Right lung (tissue), 5 donors: ENCODE measurements around the gene MLLT10. TPM values are rescaled to one million over a fixed set of nuclear protein-coding genes. Genes with fewer than 3 reads are reported as not detected.
A peak's percentile ranks its signal among the peaks of the same experiment; 100 is the strongest.

ENCODE experiments used
- DNase-seq, 2 donors: peaks; one replicate each; pipeline ENCODE4 v3.0.0-alpha.2; 2013
- polyA plus RNA-seq, 5 donors: library from polyadenylated mRNA; unstranded; fragments of 120-200 nt; gene quantifications; one replicate each; pipeline versions ENCODE4 v1.2.1 to v1.2.3, GENCODE V29; 2013; ENCODE audit warnings: inconsistent platforms in 1 of 5, low replicate concordance in 1 of 5; ENCODE audit not compliant: insufficient read length in 5 of 5, insufficient read depth in 1 of 5

The MLLT10 gene
- polyA plus RNA-seq, 5 donors: 38.4 to 55.6 (median 50.8) TPM

- DNase-seq: peak; percentile 84 to 87
Measured at GRCh38 chr10:21732067-21732772, 198.2 kb downstream of the MLLT10 start.

GRCh38 chr10:21733710-21734109, 199.7 kb downstream of the MLLT10 start:
- no peak for DNase-seq

DNA sequence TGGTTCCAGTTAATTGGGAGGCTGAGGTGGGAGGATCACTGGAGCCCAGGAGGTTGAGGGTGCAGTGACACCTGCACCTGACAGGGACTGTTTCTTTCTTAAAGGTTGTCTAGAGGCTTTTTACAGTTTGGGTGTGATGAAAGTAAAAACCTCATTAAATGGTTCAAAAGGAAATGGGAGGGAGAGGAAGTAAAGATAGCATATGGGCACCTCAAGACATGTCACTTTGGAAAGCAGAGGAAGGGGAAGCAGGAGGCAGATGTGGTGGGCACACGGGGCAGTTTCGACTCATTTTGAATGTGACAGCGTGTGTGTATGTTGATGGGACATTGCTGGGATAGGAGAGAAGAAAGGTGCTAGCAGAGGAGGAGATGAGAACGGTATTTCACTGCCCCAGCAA, 203.1 kb downstream of the MLLT10 start:
- no peak for DNase-seq

GRCh38 chr10:21740989-21741388, 207.0 kb downstream of the MLLT10 start:
- DNase-seq: no peak

GRCh38 chr10:21742740-21743412, 208.8 kb downstream of the MLLT10 start:
- no peak for DNase-seq

- no peak for DNase-seq
Measured at GRCh38 chr10:21744223-21744622, 210.2 kb downstream of the MLLT10 start.

- no peak for DNase-seq
Measured at GRCh38 chr10:21746118-21746517, 212.1 kb downstream of the MLLT10 start.

GRCh38 chr10:21747809-21748208, 213.8 kb downstream of the MLLT10 start:
- DNase-seq: no peak

GRCh38 chr10:21749788-21750187, 215.8 kb downstream of the MLLT10 start:
- DNase-seq: no peak

DNA sequence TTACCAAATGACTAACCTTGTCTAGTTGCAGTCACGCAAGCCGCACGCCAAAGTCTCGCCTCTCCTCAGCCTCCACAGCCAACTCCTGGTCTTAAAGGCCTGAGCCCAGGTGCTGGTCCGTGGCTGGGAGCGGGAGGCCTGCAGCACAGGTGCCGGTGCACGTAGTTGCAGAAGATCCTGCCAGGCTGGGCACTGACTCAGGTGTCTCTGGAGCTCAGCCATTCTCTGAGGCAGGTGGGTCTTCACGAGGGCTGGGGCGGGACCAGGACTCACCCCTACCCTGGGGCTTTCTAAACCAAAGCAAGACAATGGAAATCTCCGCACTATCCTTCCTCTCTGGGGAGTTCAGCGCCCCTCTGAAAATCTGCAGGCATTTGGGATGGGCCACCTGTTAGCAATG, 216.4 kb downstream of the MLLT10 start:
- DNase-seq: no peak

DNA sequence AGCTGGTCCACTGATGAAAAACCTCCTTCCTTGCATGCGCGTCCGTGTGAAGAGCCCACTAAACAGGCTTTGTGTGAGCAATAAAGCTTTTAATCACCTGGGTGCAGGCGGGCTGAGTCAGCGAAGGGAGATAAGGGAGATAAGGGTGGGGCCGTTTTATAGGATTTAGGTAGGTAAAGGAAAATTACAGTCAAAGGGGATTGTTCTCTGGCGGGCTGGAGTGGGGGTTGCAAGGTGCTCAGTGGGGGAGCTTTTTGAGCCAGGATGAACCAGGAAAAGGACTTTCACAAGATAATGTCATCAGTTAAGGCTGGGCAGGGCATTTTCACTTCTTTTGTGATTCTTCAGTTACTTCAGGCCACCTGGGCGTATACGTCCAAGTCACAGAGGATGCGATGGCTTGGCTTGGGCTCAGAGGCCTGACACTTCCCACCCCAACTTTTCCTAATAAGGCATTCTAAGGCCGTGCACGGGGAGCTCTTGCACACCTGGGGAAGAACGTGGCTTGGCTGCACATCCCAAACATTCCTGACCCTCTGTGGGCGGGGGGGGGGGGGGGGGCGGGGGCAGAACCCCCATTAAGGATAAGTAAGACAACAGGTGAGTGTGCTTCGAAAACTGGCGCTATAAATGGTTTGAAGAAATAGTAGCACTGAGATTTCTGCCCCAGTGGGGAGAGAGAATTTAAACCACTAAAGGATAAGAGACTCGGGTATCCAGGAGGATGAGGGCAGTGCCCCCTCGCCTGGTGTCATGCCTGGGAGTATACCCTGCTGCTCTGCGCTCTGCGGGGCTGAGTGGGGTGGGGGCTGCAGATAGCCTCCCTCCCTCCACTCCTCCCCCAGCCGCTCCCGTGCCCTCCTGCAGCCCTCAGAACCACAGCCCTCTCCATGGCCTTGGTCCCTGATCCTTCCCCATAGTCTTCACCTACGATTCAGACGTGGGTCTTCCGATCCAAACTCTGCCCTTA, 217.6 kb downstream of the MLLT10 start:
- DNase-seq: no peak

- no peak for DNase-seq
Measured at GRCh38 chr10:21753497-21754270, 219.7 kb downstream of the MLLT10 start.

DNA sequence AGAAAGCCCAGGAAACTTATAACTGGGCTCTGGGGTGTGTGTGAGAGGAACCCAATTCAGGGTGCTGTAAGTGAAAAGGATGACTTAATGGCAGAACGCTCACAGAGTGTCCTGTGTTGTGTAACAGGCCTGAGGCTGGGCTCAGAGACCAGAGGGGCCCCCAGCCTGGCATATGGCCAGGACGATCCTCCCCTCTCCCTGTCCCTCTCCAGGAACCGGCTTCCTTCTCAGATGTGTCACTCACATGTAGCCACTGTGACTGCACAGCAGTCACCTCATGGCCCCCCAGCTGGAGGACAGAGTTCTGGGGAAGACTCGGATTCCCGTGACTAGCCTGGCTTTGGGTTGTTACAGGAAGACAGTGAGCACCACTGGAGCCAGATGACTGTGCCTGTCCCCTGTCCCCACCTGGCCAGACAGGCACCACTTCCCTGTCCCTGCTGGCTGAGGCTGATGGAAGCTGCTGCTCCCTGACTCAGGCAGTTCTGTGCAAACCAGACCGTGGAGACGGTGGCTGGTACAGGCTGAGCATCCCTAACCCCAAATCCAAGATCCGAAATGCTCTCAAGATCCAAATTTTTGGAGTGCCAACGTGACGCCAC, 220.5 kb downstream of the MLLT10 start:
- DNase-seq: no peak

- DNase-seq: no peak
Measured at GRCh38 chr10:21756707-21757106, 222.7 kb downstream of the MLLT10 start.

- DNase-seq: peak; percentile 72 to 76
Measured at GRCh38 chr10:21757185-21757901, 223.3 kb downstream of the MLLT10 start.

DNA sequence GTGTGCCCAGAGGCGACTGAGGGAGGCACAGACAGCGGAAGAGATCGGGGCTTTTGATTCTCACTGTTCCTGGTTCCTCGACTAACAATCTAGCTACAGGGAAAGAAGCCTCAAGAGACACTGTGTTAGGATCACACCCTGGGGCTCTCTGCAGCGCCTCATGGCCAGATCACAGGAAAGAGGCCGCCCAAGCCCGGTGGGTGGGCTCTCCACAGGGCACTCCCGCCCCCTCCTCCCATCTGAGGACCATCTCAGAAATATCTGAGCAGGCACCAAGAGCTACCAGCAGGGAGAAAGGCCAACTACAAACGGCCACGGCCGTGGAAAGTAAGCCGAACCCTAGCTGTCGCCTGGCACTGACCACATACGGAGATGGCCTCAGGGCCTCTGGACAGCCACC, 224.2 kb downstream of the MLLT10 start:
- DNase-seq: no peak

GRCh38 chr10:21758696-21759095, 224.7 kb downstream of the MLLT10 start:
- no peak for DNase-seq

- no peak for DNase-seq
Measured at GRCh38 chr10:21759232-21759631, 225.2 kb downstream of the MLLT10 start.

- DNase-seq: no peak
Measured at GRCh38 chr10:21760332-21760731, 226.3 kb downstream of the MLLT10 start.

DNA sequence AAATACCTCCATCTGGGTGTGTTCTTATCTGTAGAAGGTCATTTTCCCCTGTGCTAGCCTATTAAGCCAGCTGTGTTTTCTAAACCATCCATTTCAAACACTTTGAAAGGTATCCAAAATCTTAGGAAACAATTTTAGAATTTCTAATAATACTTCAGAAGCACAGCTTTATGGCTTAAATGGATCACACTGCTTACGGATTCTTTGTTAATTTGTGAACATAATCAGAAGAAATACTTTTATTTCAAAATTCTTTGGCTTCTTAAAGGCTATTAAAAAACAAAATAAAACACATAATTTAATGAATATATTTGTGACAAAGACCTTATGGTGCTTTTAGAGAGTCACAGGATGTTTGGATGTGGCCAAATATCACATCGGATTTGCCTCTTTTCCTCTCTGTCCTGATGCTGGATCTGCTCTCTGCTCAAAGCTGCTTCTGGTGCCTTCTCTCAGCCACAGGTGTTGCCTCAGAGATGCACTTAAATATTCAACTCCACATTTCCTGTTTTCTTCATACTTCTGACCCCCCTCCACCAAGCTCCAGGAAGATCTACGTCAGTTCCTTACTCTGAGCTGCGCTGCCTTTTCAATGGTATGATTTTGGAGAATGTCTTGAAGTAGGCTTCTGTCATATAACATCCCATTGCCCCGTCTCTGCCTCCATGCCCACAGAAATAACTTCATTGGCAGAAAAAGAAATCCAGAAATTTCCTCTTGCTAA, 230.6 kb downstream of the MLLT10 start:
- DNase-seq: peak; percentile 33 to 39
